ENCODE measurements around the gene SLC5A3.

DNA sequence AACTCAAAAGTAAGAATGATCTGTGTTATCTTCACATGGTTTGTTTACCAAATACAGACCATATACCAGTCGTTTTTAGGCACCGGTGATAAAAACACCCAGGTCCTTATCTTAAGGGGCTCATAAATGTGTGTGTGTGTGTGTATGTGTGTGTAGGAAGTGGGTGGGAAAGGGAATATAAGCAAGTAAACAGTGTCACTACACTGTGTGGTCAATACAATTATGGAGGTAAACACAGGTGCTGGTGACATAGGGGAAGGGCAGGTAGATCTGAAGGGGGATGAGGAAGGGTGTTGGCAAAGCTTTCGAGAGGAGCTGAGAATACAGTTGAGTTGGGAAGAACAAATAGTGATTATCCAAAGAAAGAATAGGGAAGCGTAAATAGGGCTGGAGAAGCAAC, 19.1 kb upstream of the SLC5A3 start:
- no peak for TF ChIP-seq POLR2A (IDR thresholded peaks at IDR 0.05)
- TF ChIP-seq, protein P1, sequence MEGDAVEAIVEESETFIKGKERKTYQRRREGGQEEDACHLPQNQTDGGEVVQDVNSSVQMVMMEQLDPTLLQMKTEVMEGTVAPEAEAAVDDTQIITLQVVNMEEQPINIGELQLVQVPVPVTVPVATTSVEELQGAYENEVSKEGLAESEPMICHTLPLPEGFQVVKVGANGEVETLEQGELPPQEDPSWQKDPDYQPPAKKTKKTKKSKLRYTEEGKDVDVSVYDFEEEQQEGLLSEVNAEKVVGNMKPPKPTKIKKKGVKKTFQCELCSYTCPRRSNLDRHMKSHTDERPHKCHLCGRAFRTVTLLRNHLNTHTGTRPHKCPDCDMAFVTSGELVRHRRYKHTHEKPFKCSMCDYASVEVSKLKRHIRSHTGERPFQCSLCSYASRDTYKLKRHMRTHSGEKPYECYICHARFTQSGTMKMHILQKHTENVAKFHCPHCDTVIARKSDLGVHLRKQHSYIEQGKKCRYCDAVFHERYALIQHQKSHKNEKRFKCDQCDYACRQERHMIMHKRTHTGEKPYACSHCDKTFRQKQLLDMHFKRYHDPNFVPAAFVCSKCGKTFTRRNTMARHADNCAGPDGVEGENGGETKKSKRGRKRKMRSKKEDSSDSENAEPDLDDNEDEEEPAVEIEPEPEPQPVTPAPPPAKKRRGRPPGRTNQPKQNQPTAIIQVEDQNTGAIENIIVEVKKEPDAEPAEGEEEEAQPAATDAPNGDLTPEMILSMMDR (IDR thresholded peaks at IDR 0.05 in 8 of 11, conservative IDR thresholded peaks at IDR 0.05 in 3 of 11): no peak
